ENCODE data around the gene TFEC. TPM values are rescaled to one million over a fixed set of nuclear protein-coding genes. Genes with fewer than 3 reads are reported as not detected.

TFEC gene
- total RNA-seq, 4 donors from 2014 or later = 1.4 to 5.0 (median 2.5) TPM

GRCh38 chr7:115976651-115977050 lies 53.9 kb downstream of the TFEC start:
- Histone ChIP-seq H3K27me3 (no peaks in the 10 kb centered on the region), H3K4me3 (replicated peaks in 1 of 3) (no peak overlapping the region), H3K4me1 (no peaks in the 10 kb centered on the region), H3K27ac (no peak overlapping the region), H3K36me3 (no peaks in the 10 kb centered on the region), H3K9me3 (no peaks in the 10 kb centered on the region)
- intact Hi-C loops (cut with DNase I) = no loop called here
- TF ChIP-seq CTCF (IDR thresholded peaks at IDR 0.05) (no peak), POLR2A (IDR thresholded peaks at IDR 0.05) (no peak)
- no peak for DNase-seq
- 82 to 85% methylated on average over 3 of the region's 3 CpGs for WGBS, 2 donors

GRCh38 chr7:115975766-115976165 lies 54.8 kb downstream of the TFEC start:
- TF ChIP-seq CTCF (IDR thresholded peaks at IDR 0.05) = no peak
- TF ChIP-seq POLR2A (IDR thresholded peaks at IDR 0.05) = no peak
- no peaks in the 10 kb centered on the region for H3K9me3 ChIP-seq
- no peaks in the 10 kb centered on the region for H3K4me1 ChIP-seq
- H3K27ac ChIP-seq = no peak overlapping the region
- H3K4me3 ChIP-seq (replicated peaks in 1 of 3) = no peak overlapping the region
- no peaks in the 10 kb centered on the region for H3K36me3 ChIP-seq
- intact Hi-C loops (cut with DNase I) = no loop called here
- WGBS, 2 donors = 74 to 88% methylated on average over 5 of the region's 5 CpGs
- DNase-seq = no peak
- no peaks in the 10 kb centered on the region for H3K27me3 ChIP-seq

- no peak for DNase-seq
- Histone ChIP-seq H3K36me3 (no peaks in the 10 kb centered on the region), H3K9me3 (no peaks in the 10 kb centered on the region), H3K27ac (no peak overlapping the region), H3K4me3 (replicated peaks in 1 of 3) (no peak overlapping the region), H3K27me3 (no peaks in the 10 kb centered on the region), H3K4me1 (no peaks in the 10 kb centered on the region)
- intact Hi-C loops (cut with DNase I) = no loop called here
- no peak for TF ChIP-seq CTCF (IDR thresholded peaks at IDR 0.05)
- no peak for TF ChIP-seq POLR2A (IDR thresholded peaks at IDR 0.05)
- 93 to 97% methylated on average over 3 of the region's 3 CpGs for WGBS, 2 donors
Observed at GRCh38 chr7:115973406-115973805, 57.2 kb downstream of the TFEC start.

- H3K4me1 ChIP-seq = no peaks in the 10 kb centered on the region
Observed at GRCh38 chr7:115971506-115971905, 59.1 kb downstream of the TFEC start.

GRCh38 chr7:115968596-115968995 lies 62.0 kb downstream of the TFEC start:
- H3K4me3 ChIP-seq (replicated peaks in 1 of 3) = no peak overlapping the region
- H3K27me3 ChIP-seq = no peaks in the 10 kb centered on the region
- no peaks in the 10 kb centered on the region for H3K4me1 ChIP-seq
- 90% methylated on average over 1 of the region's 1 CpG for WGBS, 2 donors
- TF ChIP-seq CTCF (IDR thresholded peaks at IDR 0.05) (no peak), POLR2A (IDR thresholded peaks at IDR 0.05) (no peak)
- no peak for DNase-seq
- H3K27ac ChIP-seq = no peak overlapping the region
- H3K36me3 ChIP-seq = no peaks in the 10 kb centered on the region
- no peaks in the 10 kb centered on the region for H3K9me3 ChIP-seq
- intact Hi-C loops (cut with DNase I) = no loop called here

More at GRCh38 chr7:115971506-115971905, 59.1 kb downstream of the TFEC start:
- Histone ChIP-seq H3K27ac (no peak overlapping the region), H3K9me3 (no peaks in the 10 kb centered on the region), H3K4me3 (replicated peaks in 1 of 3) (no peak overlapping the region), H3K27me3 (no peaks in the 10 kb centered on the region), H3K36me3 (no peaks in the 10 kb centered on the region)
- intact Hi-C loops (cut with DNase I) = no loop called here
- no peak for TF ChIP-seq POLR2A (IDR thresholded peaks at IDR 0.05)
- TF ChIP-seq CTCF (IDR thresholded peaks at IDR 0.05) = no peak
- DNase-seq = no peak
